Kasumi-1 (cell line): Measurements from ENCODE around the gene PPP2R2C.

ENCODE experiments used
- DNase-seq, 2 experiments: peaks; one replicate each; lab custom pipeline; 2025; lab: John Stamatoyannopoulos, UW

The PPP2R2C gene

DNA sequence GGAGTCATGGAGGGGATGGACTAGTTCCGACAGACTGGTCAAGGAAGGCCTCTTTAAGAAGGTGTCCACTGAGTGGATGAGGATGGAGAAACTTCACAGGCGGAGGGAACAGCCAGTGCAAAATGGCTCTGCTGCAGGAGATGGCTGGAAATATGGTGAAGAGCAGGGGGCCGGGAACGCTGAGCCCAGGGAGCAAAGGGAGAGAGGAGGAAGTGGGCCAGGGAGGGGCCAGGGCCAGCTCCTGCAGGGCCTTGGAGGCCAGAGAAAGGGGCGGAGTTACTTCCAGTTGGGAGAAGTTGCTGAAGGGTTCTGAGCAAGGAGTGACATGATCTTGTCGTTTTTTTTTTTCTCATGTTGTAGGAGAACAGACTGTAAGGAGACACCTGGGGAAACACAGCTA is 108.3 kb downstream of the PPP2R2C start:
- DNase-seq: no peak

GRCh38 chr4:6362896-6363295 is 109.5 kb downstream of the PPP2R2C start:
- no peak for DNase-seq

DNA sequence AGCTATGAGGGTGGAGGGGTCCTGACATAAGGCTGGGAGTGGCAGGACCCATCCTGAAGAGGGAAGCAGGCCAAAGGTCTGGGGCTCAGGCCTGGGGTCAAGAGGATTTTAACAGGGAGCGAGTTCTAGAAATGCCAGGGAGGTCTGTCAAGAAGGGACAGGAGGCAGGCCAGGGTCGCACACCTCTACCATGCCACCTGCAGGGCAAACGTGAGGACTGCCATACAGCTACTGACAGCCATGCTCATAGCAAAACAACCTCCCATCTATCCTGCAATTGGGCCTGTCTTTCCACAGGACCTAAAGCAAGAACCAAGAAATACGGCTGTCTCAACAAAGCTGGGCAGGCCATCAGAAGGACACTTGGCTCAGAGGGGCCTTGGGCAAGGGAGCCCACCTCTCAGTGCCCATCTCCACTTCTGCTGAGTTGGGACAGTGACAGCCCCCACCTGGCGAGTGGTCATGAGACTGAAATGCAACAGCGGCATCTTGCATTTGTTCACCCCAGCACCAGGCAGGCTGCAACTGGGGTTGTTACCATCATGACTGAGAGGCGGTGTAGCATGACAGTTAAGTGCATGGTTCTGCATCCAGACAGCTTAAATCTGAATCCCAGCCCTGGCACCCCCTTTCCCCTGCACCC is 110.0 kb downstream of the PPP2R2C start:
- DNase-seq: no peak

- no peak for DNase-seq
Observed at GRCh38 chr4:6361076-6361784, 111.2 kb downstream of the PPP2R2C start.

- DNase-seq: no peak
Observed at GRCh38 chr4:6360385-6360784, 112.0 kb downstream of the PPP2R2C start.

DNA sequence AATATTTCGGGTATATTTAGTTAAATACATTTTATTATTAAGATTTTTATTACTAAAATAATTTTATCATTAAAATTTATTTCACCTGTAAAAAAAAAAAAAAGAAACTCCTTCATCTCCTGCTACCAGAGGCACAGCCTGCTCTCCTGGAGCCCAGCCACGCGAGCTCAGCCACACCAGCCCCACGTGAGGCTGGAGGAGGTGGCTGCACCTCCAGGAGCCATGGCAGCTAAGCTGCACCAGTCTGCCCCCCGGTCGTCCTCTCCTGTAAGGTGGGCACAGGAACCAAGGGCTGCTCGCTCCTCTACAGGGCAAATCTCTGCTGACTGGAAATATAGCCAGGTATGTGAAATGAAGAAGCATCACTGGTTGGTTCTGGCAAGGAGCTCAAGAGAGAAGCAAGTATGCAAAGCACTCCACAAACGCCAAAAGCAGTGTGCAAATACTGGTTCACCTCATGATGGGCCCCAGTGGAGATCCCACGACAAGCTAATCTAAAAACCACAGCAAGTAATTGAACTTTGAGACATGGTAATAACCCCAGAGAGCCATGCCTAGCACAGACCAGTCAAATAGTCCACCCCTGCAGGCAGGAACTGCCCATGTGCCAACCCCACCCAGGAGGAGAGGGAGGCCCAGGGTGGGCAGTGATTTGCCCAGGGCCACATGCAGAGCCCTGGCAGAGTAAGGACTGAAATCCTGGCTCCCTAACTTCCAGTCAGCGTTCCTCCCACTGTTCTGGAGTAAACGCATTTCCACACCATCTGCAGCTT is 112.7 kb downstream of the PPP2R2C start:
- DNase-seq: no peak

- no peak for DNase-seq
Observed at GRCh38 chr4:6357476-6357875, 114.9 kb downstream of the PPP2R2C start.

DNA sequence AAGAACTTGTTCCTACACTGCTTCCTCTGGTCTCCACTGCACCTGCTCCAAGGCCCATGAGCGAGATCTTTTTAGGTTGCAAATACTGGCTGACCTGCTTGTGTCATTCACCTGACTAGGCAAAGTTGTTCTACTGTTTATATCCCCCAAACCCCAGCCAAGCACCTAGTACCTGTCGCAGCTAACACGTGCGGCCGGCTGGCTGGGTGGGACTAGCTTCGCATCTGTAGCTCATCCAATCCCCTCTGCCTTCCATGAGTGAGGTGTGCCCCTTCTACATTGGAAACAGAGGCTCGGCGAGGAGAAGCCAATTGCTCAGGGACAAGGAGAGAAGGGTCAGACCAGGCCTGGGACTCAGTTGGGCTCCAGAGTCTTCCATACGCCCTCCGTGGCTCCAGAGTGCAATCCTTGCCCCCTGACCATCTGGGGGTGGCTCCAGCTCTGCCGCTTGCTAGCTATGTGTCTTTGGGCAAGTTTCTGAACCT is 116.3 kb downstream of the PPP2R2C start:
- no peak for DNase-seq

- no peak for DNase-seq
Observed at GRCh38 chr4:6355052-6355451, 117.4 kb downstream of the PPP2R2C start.

GRCh38 chr4:6354626-6355025 is 117.8 kb downstream of the PPP2R2C start:
- DNase-seq: no peak

- DNase-seq: no peak
Observed at GRCh38 chr4:6354119-6354518, 118.3 kb downstream of the PPP2R2C start.

GRCh38 chr4:6352031-6352692 is 120.3 kb downstream of the PPP2R2C start:
- no peak for DNase-seq

GRCh38 chr4:6351246-6352000 is 121.0 kb downstream of the PPP2R2C start:
- no peak for DNase-seq

DNA sequence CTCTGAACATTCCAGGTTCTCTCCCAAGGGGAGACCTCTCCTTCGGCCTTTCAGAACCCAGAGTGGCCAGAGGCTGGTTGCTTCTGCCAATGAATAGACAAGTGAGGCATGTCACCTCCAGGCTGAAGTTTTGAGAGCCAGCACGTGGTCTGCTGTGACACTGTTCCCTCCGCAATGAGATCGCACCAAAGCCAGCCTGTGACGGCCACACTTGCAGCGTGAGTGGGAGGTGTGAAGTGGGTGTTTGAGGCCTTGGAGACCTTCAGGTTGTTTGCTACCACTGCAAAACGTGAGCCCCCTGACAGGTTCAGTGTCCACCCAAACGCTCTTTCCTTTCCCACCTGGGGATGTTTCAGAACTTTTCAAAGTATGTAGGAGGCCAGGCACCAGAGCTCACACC is 121.8 kb downstream of the PPP2R2C start:
- no peak for DNase-seq

GRCh38 chr4:6349896-6350603 is 122.4 kb downstream of the PPP2R2C start:
- no peak for DNase-seq

DNA sequence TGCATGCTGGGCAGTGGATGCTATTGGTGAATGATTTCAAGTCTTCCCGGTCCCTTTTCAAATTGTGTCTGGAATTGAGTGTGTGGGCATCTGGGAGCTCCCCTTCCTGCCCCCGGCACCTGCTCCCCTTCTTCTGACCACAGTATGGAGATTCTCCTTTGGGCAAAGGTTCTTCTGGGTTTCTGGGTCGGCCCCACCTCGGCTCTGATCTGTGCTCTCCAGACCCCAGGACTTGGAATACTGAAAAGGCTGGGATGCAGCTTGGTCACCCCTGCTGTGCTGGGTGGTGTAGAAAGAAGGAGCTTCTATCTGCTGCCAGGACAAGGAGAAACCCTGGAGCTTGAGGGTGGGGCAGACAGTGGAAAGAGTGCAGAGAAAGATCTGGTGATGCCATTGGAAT is 124.0 kb downstream of the PPP2R2C start:
- DNase-seq: no peak

DNA sequence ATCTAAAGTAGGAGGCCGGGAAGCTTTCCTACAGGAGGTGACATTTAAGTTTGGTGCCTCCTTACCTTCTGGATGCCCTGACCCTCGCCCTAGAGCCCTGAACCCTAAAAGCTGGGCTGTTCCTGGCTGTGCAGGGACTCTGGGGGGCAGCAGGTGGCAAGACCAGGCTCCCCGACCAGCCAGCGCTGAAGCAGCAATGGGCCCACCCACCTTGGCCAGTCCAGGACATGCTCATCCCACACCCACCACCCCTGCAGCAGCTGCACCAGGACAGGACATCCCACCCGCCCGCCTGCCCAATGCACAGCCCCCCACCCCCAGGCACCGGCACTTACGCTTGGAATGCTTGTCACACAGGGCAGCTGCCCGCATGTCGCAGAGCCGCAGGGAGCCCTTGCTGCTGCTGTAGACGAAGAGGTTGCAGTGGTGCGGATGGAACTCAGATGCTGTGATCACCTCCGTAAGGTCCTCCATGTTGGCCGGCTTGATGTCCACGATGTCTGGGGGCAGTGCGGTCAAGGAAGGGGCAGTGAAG is 124.8 kb downstream of the PPP2R2C start:
- no peak for DNase-seq

DNA sequence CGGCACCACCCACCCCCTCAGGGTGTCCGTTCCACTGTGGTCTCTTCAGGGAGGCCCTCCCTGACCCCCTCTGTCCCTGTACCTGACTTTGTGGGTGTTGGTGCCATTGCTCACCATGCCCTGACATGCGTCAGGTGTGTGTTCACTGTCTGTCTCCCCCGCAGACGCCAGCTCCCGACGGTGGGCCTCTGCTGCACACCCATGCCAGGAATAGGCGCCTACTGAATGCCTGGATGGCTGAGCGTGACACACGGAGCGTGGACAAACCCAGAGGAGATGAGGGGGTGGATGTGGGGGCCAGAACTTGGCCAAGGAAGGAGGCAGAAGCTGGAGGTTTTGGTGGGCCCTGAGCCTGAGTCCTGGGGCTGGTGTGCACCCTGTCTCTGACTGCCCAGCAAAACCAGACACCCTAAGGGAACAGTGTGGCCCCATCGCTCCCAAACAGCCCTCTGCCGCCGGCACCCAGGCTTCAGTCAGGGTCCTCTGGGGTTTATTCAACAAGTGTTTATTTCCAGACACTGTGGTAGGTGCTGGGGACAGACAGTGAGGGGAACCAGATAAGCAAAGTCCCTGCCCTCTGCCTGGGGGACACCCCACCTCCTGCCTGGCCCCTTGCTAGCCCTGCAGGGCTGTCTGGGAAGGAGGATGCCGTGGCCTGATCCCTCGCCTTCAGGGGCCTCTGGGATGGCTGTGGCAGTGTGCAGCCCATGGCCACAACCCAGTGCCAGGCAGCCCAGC is 125.9 kb downstream of the PPP2R2C start:
- no peak for DNase-seq

DNA sequence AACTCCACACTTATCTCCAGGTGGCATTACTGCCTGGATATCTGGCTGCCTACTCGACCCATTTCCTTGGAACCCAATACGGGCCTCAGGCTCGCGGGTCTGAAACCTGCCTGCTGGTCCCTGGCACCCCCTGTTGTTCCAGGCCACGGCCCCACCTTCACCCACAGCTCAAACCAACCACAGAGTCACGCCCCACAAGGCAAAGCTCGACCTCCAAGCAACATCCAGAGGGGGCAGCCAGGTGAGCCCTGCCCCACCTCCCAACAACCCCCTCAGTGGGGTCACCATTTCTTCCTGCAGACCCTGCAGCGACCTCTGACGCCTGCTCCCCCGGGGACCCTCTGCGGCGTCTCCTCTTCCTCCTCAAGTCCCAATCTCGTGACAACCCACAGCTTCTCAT is 126.5 kb downstream of the PPP2R2C start:
- no peak for DNase-seq
